ENCODE data around the gene TRAP1.

DNA sequence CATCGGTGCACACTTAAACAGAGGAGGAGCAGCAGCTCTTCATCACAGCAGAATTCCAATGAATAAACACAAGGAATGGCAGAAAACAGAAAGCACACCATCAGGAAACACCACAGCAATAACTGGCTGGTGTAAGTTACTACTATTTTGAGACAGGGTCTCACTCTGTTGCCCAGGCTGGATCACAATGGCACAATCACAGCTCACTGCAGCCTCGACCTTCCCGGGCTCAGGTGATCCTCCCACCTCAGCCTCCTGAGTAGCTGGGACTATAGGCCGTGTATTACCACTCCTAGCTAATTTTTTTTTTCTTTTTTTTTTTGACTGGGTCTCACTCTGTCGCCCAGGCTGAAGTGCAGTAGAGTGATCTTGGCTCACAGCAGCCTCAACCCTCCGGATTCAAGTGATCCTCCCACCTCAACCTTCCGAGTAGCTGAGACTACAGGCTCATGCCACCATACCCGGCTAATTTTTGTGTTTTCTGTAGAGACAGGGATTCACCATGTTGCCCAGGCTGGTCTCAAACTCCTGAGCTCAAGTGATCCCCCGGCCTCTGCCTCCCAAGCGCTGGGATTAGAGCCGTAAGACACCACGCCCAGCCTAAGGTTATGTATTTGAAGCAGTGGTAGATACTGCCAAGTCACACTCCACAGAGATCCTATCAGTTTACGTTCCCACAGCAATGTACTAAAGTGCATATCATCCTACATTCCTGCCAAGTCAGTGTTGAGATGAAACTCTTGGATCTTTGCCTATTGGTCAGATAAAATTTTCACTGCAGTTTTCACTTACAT, 20.7 kb downstream of the TRAP1 start:
- TF ChIP-seq CTCF (IDR thresholded peaks at IDR 0.05) (no peak), POLR2A (IDR thresholded peaks at IDR 0.05) (no peak), EP300 (IDR thresholded peaks at IDR 0.05) (no peak)

All from ovary (tissue), 3 donors.